Peyer's patch (tissue), 4 donors: Measurements from ENCODE around the gene BPIFB6. TPM values are rescaled to one million over a fixed set of nuclear protein-coding genes. Genes with fewer than 3 reads are reported as not detected.

Experiments used
- DNase-seq, 3 donors: peaks; one replicate each; pipeline ENCODE4 v3.0.0-alpha.2; 2017 to 2019
- H3K27ac ChIP-seq, 4 donors: fragments of 200-600 bp; sonication (generic); one replicate each; pipeline ENCODE4 v1.5.1; 2016 to 2019
- H3K27me3 ChIP-seq, 2 donors: fragments of 200-600 bp; sonication (generic); one replicate each; pipeline ENCODE4 v1.5.1; 2019
- H3K36me3 ChIP-seq, 3 donors: fragments of 200-600 bp; sonication (generic); one replicate each; pipeline ENCODE4 v1.5.1; 2016 to 2019
- H3K4me1 ChIP-seq, 4 donors: fragments of 200-600 bp; sonication (generic); one replicate each; pipeline ENCODE4 v1.5.1; 2016 to 2019
- H3K4me3 ChIP-seq, 4 donors: fragments of 200-600 bp; sonication (generic); 1 replicate in 3 of 4; 2 replicates in 1 of 4; pipeline ENCODE4 v1.5.1; 2016 to 2019; ENCODE audit warnings: mild to moderate bottlenecking in 1 of 4
- H3K9me3 ChIP-seq, 4 donors: fragments of 200-600 bp; sonication (generic); one replicate each; pipeline ENCODE4 v1.5.1; 2016 to 2019; ENCODE audit warnings: mild to moderate bottlenecking in 1 of 4
- CTCF ChIP-seq, 6 experiments: fragments of 450-650 bp in 4 of 6; fragments of 200-600 bp in 2 of 6; sonication (generic) in 1 of 6; IDR thresholded peaks; one replicate each; pipeline ENCODE4 v1.5.1; 2017 to 2019; ENCODE audit warnings: antibody characterized with exemption in 6 of 6, mild to moderate bottlenecking in 3 of 6, moderate library complexity in 1 of 6
- POLR2A ChIP-seq, 2 donors: fragments of 450-650 bp; IDR thresholded peaks; one replicate each; pipeline ENCODE4 v1.5.1; 2017; ENCODE audit warnings: antibody characterized with exemption in 2 of 2, mild to moderate bottlenecking in 2 of 2, moderate library complexity in 2 of 2
- total RNA-seq, 4 donors: library from RNA; depleted of rRNA; stranded (reverse); fragments of >200 nt; gene quantifications; one replicate each; pipeline ENCODE4 v1.1.0, GENCODE V29; 2016

Gene BPIFB6
- total RNA-seq, 4 donors from 2014 or later = not detected

- Histone ChIP-seq H3K27me3 (no peaks in the 10 kb centered on the region), H3K9me3 (no peaks in the 10 kb centered on the region), H3K4me3 (no peak overlapping the region), H3K36me3 (no peaks in the 10 kb centered on the region), H3K4me1 (no peaks in the 10 kb centered on the region), H3K27ac (no peak overlapping the region)
- no peak for DNase-seq
- no peak for TF ChIP-seq POLR2A (IDR thresholded peaks at IDR 0.05)
Observed at GRCh38 chr20:32990426-32990825, 41.0 kb upstream of the BPIFB6 start.

GRCh38 chr20:32991383-32991782, 40.1 kb upstream of the BPIFB6 start:
- no peak for DNase-seq
- TF ChIP-seq POLR2A (IDR thresholded peaks at IDR 0.05) (no peak), CTCF (IDR thresholded peaks at IDR 0.05) (no peak)
- Histone ChIP-seq H3K27ac (no peak overlapping the region), H3K4me1 (no peaks in the 10 kb centered on the region), H3K36me3 (no peaks in the 10 kb centered on the region), H3K4me3 (no peak overlapping the region), H3K27me3 (no peaks in the 10 kb centered on the region), H3K9me3 (no peaks in the 10 kb centered on the region)

DNA sequence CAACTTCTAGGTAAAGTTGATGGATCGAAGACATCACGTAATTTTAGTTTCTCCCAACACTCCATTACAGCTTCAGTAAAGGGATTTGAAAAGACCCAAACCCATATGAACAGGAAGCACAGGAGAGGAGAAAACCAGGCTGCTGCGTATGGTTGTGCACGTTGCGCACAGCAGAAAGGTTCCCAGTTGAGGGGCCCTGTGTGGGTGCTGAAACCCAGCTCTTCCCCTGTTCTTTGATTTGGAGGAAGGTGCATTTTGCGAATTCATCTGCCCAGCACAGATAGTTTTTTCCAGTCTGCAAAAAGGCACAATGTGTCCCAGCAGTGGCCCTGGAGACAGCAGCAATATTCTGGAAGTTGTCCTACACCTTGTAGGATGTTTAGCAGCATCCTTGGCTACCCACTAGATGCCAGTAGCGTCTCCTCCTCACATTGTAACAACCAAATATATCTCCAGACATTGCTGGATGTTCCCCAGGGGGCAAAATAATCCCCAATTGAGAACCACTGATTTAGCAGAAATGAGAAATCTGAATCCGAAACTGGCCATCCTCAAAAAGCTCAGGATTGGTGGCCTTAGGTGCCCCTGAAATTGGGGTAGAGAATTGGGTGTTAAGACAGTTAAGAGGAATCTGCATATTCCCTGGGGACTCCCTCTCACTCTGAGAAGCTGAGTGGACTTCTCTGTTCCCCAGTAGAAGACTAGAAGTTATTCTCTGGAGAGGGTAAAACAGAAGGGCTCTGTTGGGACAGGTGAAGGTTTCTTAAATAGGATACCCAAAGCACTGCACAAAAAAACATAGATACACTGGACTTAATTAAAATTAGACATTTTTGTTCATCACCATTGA, 39.4 kb upstream of the BPIFB6 start:
- TF ChIP-seq POLR2A (IDR thresholded peaks at IDR 0.05) = no peak
- H3K4me3 ChIP-seq = no peak overlapping the region
- H3K36me3 ChIP-seq = no peaks in the 10 kb centered on the region
- H3K4me1 ChIP-seq = no peaks in the 10 kb centered on the region
- H3K27me3 ChIP-seq = no peaks in the 10 kb centered on the region
- no peak for DNase-seq
- no peaks in the 10 kb centered on the region for H3K9me3 ChIP-seq
- H3K27ac ChIP-seq = no peak overlapping the region

GRCh38 chr20:32993496-32994050, 37.9 kb upstream of the BPIFB6 start:
- H3K27ac ChIP-seq = no peak overlapping the region
- H3K9me3 ChIP-seq = no peaks in the 10 kb centered on the region
- no peaks in the 10 kb centered on the region for H3K27me3 ChIP-seq
- no peak overlapping the region for H3K4me3 ChIP-seq
- H3K4me1 ChIP-seq = no peaks in the 10 kb centered on the region
- TF ChIP-seq CTCF (IDR thresholded peaks at IDR 0.05) (no peak), POLR2A (IDR thresholded peaks at IDR 0.05) (no peak)
- no peak for DNase-seq
- no peaks in the 10 kb centered on the region for H3K36me3 ChIP-seq

- Histone ChIP-seq H3K4me1 (no peaks in the 10 kb centered on the region), H3K27ac (no peak overlapping the region), H3K4me3 (no peak overlapping the region), H3K9me3 (no peaks in the 10 kb centered on the region), H3K27me3 (no peaks in the 10 kb centered on the region), H3K36me3 (no peaks in the 10 kb centered on the region)
- TF ChIP-seq CTCF (IDR thresholded peaks at IDR 0.05) = no peak
- TF ChIP-seq POLR2A (IDR thresholded peaks at IDR 0.05) = no peak
- DNase-seq = no peak
Observed at GRCh38 chr20:32995802-32996201, 35.6 kb upstream of the BPIFB6 start.

DNA sequence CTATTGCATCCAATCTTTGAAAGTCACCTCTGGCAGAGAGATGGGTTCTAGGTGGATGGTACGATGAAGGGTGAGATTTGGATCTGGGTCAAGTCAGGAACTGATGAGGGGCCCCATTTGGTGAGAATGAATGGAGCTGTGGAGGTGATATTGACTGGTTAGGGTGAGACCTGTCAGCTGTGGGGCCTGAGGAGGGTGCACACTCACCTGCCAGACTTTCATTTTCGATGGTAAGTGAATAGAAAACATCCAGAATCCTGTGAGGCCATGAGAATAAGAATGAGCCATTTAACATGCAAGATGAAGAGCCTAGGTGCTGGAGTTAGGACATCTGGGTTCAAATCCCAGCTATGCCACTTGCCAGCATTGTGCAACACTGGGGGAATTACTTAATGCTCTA, 34.0 kb upstream of the BPIFB6 start:
- DNase-seq = no peak
- no peaks in the 10 kb centered on the region for H3K9me3 ChIP-seq
- no peaks in the 10 kb centered on the region for H3K27me3 ChIP-seq
- no peak overlapping the region for H3K27ac ChIP-seq
- no peak overlapping the region for H3K4me3 ChIP-seq
- H3K36me3 ChIP-seq = no peaks in the 10 kb centered on the region
- TF ChIP-seq POLR2A (IDR thresholded peaks at IDR 0.05) (no peak), CTCF (IDR thresholded peaks at IDR 0.05) (no peak)
- H3K4me1 ChIP-seq = no peaks in the 10 kb centered on the region
